ENCODE measurements around the gene AMPH.
"Not testable (repeated sequence)": the region's sequence is repeated elsewhere in the genome, so short reads cannot be mapped to it uniquely, and the experiment has no call there.

The AMPH gene

DNA sequence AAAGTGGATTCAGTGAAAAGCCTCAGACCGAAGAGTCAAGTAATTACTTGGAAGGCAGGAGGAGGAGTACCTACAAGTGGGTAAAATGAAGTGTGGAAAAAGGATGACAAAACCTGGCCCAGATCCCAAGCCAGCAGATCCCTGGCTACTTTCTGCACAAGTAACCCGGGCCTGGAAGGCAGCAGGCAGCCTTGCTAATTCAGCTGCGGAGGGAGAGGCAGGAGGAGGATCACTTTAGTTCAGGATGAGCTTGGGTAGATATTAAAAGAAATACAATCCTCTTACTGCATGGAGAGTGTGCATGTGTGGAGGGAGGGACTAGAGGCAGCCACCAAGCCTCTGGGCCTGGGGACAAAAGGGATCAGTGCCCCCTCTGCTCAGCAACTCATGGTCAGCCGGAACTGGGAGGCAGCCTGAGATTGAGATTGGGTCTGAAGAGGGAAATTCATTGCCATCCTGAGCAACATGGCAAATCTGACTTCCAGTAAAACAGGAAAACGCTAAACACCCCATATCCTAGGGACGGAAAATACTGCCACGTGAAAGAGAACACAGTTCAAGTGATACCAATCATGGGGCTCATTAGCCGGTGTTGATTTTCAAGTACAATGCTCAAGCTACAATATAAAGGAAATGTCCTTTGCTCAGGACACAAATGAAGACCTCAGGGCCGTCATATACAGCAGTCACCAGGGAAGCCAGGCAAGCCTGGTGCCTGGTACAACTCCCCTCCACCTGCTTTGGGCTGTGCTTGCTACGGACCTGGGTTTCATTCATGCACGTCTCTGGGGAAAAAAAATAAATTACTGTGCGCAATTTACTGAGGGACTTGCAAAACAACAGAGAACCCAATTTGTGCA, 1.3 kb downstream of the AMPH start:
- H3K4me3 ChIP-seq (ENCODE audit: low read depth, low read length), result no peak overlapping the region

DNA sequence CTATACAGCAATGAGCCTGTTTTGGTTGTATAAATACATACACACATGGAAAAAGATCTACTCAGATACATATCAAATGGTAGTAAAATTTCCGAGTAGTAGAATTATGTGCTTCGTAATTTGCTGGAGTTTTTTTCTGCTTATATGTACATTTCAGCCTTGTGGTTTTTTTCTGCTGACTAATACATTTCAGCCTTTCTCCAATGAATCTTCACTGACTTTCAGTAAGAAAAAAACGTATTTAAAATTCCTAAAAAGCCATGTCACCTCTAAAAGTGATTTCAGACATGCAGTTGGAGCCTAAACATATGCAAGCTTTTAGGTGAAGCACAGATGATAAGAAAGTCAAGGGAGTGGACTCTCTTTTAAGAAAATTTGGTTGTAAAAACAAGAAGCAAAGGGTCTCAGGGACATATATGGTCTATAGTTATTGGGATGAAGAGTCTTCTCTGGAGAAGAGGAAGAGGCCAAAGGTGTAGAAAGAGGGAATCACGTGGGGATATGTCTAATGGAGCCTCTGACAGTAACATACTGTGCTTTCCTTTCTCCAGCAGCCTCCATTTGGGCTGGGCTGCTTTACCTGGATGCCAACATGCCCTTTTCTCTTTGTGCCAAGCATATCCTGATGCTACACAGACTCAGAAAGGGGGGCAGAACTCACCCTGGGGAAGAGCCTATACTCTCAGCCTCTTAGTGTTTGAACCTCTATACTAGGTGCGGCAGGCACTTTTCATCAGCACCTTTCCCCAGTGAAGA, 2.4 kb downstream of the AMPH start:
- no peak overlapping the region for H3K4me3 ChIP-seq (ENCODE audit: low read depth, low read length)

DNA sequence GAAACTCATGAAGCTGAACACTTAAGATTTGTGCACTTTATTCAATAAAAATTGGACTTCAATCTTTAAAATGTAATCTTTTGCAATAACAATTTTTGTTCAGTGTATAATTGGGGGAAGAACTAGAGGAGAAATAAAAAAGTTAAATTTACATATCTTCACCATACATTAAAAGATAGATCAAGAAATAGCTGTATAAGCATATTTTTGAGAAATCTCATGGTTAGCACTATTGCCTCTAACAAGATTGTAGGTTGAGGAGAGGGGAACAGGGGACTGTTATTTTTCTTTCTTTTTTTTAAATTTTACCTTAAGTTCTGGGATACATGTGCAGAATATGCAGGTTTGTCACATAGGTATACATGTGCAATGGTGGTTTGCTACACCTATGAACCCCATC, 5.3 kb downstream of the AMPH start:
- no peak overlapping the region for H3K4me3 ChIP-seq (ENCODE audit: low read depth, low read length)

DNA sequence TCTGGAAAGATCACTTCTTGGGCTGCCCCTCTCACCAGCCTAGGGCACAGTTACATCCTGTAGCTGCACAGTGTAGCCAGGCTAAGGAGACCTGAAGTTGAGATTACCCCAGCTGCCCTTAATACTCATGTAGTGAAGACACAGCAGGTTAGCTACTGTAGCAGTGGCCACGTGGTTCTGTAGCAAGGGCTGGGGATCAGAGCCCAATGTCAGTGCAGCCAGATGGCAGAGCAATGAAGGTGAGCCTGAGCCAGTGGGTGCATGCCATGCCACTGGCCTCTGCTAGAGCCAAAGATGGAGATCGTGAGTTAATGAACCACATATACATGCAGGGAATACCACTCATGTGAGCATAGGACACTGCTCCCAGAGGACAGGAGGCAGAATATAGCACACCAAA, 15.5 kb downstream of the AMPH start:
- no peak overlapping the region for H3K4me3 ChIP-seq (ENCODE audit: low read depth, low read length)

DNA sequence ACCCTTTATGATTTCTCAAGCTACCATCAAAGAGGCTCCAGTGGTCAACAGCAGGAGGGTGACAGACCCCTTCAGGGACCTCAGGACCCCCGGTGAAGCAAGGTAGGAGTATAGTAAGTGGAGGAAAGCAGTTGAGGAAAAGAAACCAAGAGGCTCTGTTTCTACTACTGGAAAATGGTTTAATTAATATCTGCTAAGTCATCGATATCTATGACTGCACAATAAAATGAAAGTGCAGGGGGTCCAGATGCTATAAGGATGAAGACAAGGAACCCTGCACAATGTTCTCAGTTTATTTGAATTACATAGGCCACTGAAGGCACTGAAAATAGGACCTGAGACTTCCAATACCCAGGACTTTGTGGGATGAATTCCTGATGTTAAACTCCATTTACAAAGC, 23.7 kb downstream of the AMPH start:
- H3K4me3 ChIP-seq (ENCODE audit: low read depth, low read length), result no peak overlapping the region

DNA sequence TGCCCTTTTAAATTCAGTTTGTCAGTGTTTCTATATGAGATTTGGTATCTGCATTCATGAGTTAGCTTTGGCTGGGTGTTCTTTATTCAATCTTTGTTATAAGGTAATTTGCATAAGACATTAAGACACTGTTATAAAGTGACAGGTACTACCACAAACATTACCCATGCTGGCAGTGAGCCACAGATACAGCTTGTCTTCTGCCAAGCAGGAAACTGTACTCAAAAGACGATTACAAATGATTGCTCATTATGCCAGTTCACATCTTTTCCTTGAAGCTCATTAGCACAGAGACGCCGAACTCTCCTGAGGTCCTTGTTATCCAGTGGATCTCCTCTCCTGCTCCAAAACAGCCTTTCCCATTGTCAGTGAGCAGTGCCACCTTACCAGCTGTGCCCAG, 30.4 kb downstream of the AMPH start:
- H3K4me3 ChIP-seq (ENCODE audit: low read depth, low read length), result no peak overlapping the region

DNA sequence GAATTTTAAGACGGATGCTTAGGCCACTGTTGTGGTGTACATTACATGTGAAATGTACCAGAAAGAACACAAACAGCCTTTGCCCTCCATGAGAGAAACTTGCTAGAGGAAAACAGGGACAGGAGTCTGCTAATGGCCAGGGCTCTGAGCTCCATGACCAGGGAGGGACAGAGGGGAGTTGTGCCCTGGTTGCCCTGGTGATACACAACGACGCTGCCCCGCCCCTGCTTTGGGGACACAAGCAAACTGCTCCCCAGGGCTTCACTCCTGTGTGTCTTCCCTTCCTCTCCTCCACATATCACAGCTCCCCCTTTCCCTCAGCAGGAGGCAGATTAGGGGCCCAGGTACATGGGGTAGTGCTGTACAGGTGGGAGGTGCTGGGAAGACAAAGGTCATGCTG, 36.2 kb downstream of the AMPH start:
- no peak overlapping the region for H3K4me3 ChIP-seq (ENCODE audit: low read depth, low read length)

DNA sequence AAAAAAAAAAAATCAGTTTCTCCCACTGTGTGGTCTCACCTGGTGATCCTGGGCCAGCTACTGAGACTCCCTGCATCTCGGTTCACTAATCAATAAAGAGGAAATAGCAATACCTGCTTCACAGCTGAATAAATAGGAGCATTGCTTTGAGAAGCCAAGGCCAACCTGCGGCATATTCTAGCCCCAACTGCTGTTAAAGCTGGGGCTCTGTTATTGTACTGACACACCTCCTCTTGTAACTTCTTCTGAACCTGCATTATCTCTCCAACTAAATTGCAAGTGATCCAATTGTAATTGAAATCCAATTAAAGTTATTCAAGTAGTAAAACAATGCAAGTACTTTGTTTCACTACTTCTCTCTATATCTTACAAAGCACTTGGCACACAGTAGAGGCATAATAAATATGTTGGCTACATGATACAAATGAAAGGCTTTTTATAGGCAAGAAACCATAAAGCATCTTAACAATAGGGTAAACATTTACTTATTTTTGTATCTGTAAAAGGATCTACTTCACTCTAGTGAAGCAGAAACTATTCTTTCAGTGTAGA, 38.4 kb downstream of the AMPH start:
- no peak overlapping the region for H3K4me3 ChIP-seq (ENCODE audit: low read depth, low read length)

DNA sequence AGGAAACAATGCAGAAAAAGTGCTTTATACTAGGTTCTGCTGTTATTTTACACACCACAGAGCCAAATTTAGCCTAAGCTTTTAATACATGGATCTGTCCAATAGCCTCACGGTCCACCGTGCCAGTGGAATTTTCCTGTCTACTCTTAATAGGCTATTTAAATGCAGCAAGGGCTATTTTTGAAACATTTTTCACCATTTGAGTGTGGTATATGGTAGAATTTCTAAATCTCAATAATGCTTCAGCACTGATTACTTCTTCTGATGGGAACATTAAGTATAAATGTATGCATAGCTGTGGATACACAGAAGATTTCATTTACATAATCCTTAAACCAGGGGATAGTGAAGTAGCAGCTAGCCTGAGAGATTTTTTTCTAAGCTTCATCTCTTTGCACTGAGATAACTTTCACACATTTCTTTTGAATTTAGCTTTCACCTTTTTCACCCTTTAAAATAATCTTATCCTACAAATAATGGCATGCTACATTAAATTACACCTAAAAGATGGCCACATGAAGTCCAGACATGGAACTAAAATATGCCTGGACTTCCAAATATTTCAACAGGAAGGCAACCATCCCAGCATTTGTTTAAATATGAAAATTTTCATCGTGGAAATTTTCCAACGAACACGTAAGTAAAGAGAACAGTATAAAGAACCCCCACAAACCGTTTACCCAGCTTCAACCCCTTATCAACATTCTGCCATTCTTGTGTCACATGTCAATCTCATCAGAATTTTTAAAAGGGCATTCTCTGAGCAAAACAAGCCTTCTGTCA, 45.4 kb downstream of the AMPH start:
- no peak overlapping the region for H3K4me3 ChIP-seq (ENCODE audit: low read depth, low read length)

DNA sequence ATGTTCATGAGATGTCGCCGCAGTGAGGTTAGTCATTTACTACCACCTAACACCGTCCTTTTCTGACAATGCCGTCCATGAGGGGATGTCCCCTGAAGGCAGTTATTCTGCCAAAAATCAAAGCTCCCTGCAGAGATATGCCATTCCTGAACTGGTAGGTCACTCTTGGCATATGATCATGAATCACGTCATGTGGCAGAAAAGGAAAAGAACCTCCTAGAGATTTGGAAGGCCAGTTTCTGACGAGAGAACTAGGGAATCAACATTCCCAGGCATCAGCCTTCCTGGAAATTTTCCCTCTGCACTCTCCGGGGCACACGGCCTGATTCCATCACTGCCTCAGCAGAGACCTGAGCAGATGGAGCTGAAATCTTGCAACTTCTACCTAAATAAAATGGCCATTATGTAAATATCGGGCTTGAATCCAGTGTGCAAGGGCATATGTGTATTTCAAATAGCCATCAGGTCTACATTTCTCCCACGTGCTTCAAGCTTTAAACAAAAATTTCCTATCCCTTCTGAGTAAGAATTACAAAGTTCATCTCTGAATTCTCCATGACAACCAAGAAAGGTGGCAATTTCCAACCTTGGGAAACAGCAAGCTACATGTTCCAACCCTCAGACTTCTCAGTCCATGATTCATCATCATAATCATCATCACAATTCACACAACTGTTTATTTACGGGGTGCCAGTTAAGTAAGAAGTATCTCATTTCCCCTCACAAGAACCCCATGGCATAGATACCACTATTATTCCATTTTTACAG, 46.5 kb downstream of the AMPH start:
- H3K4me3 ChIP-seq (ENCODE audit: low read depth, low read length), result no peak overlapping the region

DNA sequence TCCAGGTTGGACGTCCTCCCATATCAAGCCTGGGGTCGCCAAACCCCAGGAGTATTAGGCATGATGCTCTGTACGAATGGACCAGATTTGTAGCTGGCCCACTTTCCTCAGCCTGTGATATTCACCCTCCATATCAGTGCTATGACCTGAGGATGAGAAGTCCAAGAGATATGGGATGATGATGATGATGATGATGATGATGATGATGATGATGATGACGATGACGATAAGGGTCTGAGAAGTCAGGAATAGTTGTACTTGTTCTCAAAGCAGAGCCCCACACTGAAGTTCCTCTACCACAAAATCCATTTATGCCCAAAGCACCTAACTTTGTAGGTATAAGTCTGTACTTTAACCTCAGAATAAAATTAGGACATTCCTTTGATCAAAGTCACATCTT, 50.7 kb downstream of the AMPH start:
- H3K4me3 ChIP-seq (ENCODE audit: low read depth, low read length), result no peak overlapping the region

DNA sequence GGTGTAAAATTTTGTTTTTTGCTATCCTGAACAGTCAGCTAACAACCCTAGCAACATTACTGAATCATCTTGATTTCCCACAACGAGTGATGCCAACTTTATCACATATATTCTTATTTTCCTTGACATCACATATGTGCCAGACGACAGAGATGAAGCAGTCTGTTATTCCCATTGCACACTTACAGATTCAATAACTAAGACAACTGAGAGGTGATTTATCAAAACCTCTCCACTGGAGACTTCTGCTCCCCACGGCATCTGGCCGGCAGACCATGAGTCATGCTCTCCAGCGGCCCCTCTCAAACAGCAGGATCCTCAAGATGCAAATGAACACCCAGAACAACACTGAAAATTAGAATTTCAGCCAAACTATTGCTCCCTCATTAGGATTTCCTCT, 57.1 kb downstream of the AMPH start:
- no peak overlapping the region for H3K4me3 ChIP-seq (ENCODE audit: low read depth, low read length)

DNA sequence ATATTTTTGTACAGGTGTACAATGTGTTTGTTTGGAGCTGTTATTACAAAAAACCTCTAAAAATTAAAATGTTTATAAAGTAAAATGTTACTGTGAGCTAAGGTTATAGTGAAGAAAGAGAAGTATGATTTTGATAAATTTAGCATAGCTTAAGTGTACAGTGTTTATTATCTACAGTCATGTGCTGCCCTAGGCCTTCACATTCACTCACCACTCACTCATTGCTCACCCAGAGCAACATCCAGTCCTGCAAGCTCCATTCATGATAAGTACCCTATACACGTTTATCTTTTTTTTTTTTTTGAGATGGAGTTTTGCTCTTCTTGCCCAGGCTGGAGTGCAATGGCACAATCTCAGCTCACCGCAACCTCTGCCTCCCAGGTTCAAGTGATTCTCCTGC, 59.6 kb downstream of the AMPH start:
- not testable (repeated sequence) for H3K4me3 ChIP-seq (ENCODE audit: low read depth, low read length)

DNA sequence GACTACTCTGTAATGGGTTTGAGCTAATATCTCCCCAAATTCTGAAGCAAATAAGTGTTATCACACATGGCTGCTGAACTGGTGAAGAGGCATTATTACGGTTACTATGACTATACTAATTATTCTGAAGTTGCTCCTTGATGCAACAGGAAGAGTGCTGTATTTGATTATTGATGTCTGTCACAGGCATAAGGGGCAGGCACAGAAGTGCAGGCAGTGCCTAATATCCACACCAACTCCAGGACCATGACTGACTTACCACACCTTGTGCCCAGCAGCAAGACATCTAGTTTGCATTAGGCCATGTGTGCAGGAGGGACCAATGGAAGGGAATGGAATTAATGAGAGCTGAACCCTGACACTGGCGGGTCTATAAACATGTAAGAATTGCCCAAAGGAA, 62.7 kb downstream of the AMPH start:
- H3K4me3 ChIP-seq (ENCODE audit: low read depth, low read length), result no peak overlapping the region

DNA sequence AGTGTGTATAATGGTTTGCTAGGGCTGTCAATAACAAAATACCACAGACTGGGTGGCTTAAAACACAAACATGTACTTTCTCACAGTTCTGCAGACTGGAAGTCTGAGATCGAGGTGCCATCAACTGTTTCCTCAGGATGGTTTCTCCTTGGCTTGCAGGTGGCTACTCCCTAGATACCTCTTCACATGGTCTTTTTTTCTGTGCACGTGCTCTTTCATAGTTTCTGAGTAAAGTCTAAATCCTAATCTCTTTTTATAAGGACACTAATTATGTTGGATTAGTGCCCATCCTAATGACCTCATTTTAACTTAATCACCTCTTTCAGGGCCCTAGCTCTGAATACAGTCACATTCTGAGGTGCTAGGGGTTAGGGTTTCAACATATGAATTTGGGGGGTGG, 65.9 kb downstream of the AMPH start:
- H3K4me3 ChIP-seq (ENCODE audit: low read depth, low read length), result no peak overlapping the region

DNA sequence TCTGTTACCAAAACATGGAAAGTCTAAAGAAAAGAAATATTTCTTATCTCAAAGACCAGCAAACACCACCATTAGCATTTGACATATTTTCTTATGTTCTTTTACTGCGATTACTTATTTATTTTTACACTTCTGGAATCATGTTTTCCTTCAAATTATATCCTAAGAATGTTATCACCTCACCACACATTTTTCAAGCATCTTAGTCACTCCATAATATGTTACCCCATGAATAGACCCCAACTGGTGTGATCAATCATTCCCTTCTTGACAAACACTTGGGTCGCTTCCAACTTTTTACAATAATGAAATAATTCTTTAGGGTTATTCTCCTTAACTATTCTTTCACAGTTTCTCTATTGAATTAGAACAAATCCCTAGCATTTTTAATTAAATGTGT, 67.4 kb downstream of the AMPH start:
- no peak overlapping the region for H3K4me3 ChIP-seq (ENCODE audit: low read depth, low read length)

DNA sequence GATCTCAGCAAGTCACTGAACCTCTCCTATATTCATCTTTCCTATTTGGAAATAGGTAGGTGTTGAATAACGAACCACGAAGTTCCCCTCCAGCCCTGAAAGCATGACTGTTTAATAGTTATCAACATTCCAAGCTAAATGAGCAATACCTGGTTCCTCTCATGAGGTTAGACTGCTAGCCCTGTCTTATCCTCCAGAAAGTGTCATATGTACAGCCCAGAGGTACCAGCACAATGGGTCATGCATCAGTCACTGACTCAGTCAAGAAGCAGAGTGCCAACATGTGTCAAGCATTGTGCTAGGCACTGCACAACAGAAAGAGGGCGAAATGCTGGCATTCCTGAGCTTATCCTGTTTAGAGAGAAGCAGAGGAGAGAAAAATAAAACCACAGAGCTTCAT, 70.0 kb downstream of the AMPH start:
- H3K4me3 ChIP-seq (ENCODE audit: low read depth, low read length), result no peak overlapping the region

DNA sequence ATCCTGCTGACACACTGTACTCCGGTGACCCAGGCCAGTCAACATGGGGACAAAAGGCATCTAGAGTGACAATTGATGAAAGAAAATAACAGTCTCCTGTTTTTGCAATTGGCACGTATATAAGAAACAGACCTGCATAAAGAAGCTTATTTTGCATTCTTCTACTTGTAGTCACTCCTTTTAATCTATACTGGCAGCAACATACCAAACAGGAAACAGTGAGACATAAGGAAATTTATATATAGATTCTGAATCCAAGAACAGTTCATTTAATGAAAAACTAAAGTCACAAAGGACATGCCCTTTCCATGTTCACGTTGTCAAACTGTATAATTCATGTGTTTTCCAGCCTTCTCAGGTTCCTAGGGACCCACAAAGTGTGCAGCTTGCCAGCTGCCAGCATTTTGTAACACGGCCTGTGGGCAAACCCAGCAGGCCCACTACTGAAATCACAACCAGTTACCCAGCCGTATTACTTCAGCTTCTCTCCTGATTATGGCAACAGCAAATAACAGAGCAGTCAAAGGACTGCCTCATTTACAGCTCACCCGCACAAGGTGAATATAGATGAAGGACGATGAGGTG, 72.3 kb downstream of the AMPH start:
- H3K4me3 ChIP-seq (ENCODE audit: low read depth, low read length), result no peak overlapping the region

DNA sequence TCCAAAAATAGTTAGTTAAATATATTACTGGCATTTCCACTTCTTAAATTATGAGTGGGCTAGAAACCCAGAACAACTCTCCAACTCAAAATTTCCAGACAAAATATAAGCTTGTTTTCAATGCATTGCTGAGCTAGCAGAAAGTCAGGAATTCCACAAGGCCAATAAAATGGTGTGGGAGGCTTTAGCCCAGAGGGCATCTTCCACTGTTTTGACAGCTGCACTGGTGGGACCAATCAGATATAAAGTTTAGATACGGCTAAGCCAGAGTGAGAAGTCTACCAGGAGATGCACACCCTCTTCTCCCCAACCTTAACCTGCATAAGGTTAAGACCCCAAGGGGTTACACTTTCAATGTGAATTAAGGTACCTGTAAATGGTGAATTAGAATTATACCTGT, 76.6 kb downstream of the AMPH start:
- H3K4me3 ChIP-seq (ENCODE audit: low read depth, low read length), result no peak overlapping the region

DNA sequence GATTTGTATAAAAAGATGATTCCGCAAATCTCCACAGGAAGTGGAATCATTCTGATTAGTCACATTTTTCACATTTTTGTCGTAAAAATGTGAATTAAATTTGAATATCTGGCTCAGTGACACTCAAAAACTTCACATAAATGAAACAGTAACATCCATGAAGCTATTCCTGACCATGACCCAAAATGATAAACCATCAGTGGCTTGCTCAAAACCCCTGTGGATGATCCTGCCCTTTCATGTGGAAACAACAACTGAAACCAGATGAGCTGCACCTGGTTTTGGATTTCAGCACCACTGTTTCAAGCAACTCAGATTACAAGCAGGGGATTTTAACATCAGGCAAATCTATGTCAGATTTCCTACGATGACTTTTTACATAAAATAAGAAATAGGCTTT, 80.3 kb downstream of the AMPH start:
- no peak overlapping the region for H3K4me3 ChIP-seq (ENCODE audit: low read depth, low read length)

Measured in iPS-11a (cell line).